ENCODE measurements around the gene SUMO2. TPM values are rescaled to one million over a fixed set of nuclear protein-coding genes. Genes with fewer than 3 reads are reported as not detected.
"Not testable (repeated sequence)": the region's sequence is repeated elsewhere in the genome, so short reads cannot be mapped to it uniquely, and the experiment has no call there.

The SUMO2 gene
- total RNA-seq, 4 donors from 2014 or later: 52.0 to 73.9 (median 70.8) TPM

DNA sequence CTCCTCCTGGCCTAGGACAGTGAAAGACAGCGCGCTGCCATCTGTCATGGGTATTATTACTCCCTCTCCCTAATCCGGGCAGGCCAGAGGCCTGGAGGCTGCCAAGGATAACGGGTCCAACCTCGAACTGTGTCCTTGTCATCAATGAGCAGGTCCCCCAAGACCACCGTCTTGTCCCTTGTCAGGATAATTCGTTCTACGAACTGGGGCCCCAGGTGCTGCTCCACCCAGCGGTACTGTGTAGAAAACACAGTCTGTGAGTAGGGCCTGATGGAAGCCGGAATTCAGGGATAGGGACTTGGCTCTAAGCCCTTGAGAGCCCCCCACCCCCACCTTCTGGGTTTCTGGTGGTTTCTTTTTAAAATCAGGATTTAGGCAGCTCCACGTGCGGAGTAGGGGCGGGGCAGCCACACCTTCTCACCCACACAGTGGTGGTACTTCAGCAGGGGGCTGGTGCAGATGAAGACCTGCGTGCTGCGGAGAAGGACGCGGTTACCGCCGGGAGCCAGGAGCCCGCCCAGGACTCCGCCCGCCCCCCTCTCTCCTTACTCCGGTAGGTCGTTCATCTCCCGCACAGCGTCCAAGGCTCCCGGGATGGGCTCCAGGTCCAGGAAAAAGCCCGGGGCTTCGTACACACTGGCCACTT, 52.0 kb downstream of the SUMO2 start:
- no peak for TF ChIP-seq EP300 (IDR thresholded peaks at IDR 0.05)
- TF ChIP-seq, protein P1, sequence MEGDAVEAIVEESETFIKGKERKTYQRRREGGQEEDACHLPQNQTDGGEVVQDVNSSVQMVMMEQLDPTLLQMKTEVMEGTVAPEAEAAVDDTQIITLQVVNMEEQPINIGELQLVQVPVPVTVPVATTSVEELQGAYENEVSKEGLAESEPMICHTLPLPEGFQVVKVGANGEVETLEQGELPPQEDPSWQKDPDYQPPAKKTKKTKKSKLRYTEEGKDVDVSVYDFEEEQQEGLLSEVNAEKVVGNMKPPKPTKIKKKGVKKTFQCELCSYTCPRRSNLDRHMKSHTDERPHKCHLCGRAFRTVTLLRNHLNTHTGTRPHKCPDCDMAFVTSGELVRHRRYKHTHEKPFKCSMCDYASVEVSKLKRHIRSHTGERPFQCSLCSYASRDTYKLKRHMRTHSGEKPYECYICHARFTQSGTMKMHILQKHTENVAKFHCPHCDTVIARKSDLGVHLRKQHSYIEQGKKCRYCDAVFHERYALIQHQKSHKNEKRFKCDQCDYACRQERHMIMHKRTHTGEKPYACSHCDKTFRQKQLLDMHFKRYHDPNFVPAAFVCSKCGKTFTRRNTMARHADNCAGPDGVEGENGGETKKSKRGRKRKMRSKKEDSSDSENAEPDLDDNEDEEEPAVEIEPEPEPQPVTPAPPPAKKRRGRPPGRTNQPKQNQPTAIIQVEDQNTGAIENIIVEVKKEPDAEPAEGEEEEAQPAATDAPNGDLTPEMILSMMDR (IDR thresholded peaks at IDR 0.05): peak; percentile 22 to 39
- 19% methylated on average over 20 of the region's 29 CpGs for WGBS
- Histone ChIP-seq H3K27ac (peak overlapping the region; percentile 87), H3K4me3 (peak overlapping the region; percentile 84), H3K27me3 (no peaks in the 10 kb centered on the region), H3K4me1 (peaks cover 25% of the 10 kb centered on the region), H3K9me3 (no peaks in the 10 kb centered on the region), H3K36me3 (peaks cover 17% of the 10 kb centered on the region)
- DNase-seq (ENCODE audit: low spot score in 2 of 2): peak in 1 of 2 donors; percentile 78

DNA sequence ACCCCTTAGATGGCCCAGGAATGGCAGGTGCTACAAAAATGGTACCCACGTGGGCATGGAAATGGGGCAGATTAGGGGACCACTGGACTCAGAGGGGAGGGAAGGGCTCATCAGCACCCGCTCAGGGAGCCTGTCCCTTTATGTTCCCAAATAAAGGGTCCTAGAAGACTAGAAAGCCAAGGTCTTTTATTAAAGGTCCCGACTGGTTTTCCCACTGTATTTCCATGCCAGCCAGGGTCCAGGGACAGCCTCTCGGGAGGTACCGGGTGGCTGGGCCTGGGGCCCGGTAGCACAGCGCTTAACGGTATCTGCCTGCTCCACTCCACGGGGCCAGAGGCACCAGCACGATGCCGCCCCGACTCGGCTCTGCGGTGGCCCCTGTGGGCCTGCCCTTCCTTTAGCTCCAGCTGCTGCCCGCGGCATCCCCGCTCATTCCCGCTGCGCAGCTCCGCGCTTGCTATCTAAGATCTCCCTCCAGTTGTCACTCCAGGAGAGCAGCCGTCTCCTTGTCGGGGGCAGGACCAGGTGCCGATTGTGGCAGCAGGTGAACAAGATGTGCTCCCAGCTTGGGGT, 52.6 kb downstream of the SUMO2 start:
- Histone ChIP-seq H3K36me3 (peaks cover 17% of the 10 kb centered on the region), H3K27me3 (no peaks in the 10 kb centered on the region), H3K4me3 (peak overlapping the region; percentile 84), H3K4me1 (peaks cover 26% of the 10 kb centered on the region), H3K27ac (no peak overlapping the region), H3K9me3 (no peaks in the 10 kb centered on the region)
- TF ChIP-seq EP300 (IDR thresholded peaks at IDR 0.05): no peak
- WGBS: 75% methylated on average over 24 of the region's 24 CpGs
- no peak for DNase-seq (ENCODE audit: low spot score in 2 of 2)

DNA sequence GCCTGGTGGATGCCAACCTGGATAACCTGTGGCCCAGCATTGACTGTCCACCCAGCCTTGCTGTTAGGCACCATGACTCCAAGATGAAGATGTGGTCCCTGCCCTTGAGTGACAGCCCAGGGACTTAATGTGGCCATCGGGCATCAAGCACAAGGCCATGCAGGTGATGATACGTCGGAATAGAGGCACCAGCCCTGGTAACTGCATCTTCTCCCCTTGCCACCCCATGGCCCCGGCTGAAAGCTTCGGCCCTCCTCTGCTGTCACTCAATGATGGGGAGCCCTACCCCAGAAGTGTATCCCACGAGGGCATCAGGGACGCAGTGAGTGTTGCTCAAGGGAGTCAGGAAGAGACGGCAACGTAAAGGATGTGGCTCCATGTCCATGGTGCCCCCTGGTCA, 53.2 kb downstream of the SUMO2 start:
- Histone ChIP-seq H3K36me3 (peaks cover 17% of the 10 kb centered on the region), H3K27ac (no peak overlapping the region), H3K4me3 (no peak overlapping the region), H3K9me3 (no peaks in the 10 kb centered on the region), H3K4me1 (peaks cover 32% of the 10 kb centered on the region), H3K27me3 (no peaks in the 10 kb centered on the region)
- no peak for DNase-seq (ENCODE audit: low spot score in 2 of 2)
- WGBS: 88% methylated on average over 9 of the region's 9 CpGs
- no peak for TF ChIP-seq POLR2A (IDR thresholded peaks at IDR 0.05)
- no peak for TF ChIP-seq EP300 (IDR thresholded peaks at IDR 0.05)
- TF ChIP-seq POLR2AphosphoS5 (IDR thresholded peaks at IDR 0.05): no peak
- TF ChIP-seq, protein P1 (IDR thresholded peaks at IDR 0.05): no peak

DNA sequence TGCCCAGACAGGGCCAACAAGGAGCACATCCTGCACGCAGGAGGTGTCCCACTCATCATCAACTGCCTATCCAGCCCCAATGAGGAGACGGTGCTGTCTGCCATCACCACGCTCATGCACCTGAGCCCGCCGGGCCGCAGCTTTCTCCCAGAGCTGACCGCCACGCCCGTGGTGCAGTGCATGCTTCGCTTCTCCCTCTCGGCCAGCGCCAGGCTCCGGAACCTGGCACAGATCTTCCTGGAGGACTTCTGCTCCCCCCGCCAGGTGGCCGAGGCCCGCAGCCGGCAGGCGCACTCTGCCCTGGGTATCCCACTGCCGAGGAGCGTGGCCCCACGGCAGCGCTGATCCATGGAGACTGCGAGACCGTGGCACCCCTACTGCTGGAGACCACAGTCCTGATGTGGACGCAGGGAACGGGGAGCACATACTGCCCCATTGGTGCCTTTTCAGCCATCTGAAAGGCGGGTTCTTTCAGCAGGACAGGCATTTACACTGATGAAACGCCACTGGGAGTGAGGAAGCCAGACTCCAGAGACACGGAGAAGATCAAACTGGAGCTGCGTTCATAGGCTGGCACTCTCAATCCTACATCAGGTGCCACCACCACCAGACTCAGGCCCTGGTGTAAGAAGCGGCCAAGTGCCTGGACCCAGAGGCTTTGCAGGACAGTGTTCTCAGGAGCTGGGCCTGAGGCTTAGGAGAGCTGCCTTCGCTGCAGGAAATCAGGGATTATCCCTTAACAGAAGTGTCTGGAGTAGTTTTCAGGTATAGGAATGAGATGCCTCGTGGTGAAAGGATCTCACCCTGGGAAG, 53.9 kb downstream of the SUMO2 start:
- Histone ChIP-seq H3K27ac (no peak overlapping the region), H3K4me1 (peaks cover 39% of the 10 kb centered on the region), H3K9me3 (no peaks in the 10 kb centered on the region), H3K4me3 (no peak overlapping the region), H3K36me3 (peaks cover 17% of the 10 kb centered on the region), H3K27me3 (no peaks in the 10 kb centered on the region)
- WGBS: 88% methylated on average over 6 of the region's 33 CpGs
- TF ChIP-seq, protein P1 (IDR thresholded peaks at IDR 0.05): no peak
- no peak for TF ChIP-seq POLR2A (IDR thresholded peaks at IDR 0.05)
- no peak for TF ChIP-seq EP300 (IDR thresholded peaks at IDR 0.05)
- TF ChIP-seq POLR2AphosphoS5 (IDR thresholded peaks at IDR 0.05): no peak
- DNase-seq (ENCODE audit: low spot score in 2 of 2): no peak

DNA sequence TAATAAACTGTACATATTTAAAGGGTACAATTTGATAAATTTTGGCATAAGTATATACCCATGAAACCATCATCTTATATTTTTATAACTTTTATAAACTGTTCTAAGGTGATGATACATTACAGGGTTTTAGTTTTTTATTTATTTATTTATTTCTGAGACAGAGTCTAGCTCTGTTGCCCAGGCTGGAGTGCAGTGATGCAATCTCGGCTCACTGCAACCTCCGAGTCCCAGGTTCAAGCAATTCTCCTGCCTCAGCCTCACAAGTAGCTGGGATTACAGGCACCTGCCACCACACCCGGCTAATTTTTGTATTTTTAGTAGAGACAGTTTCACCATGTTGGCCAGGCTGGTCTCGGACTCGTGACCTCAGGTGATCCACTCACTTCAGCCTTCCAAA, 54.8 kb downstream of the SUMO2 start:
- H3K4me1 ChIP-seq: peaks cover 41% of the 10 kb centered on the region

DNA sequence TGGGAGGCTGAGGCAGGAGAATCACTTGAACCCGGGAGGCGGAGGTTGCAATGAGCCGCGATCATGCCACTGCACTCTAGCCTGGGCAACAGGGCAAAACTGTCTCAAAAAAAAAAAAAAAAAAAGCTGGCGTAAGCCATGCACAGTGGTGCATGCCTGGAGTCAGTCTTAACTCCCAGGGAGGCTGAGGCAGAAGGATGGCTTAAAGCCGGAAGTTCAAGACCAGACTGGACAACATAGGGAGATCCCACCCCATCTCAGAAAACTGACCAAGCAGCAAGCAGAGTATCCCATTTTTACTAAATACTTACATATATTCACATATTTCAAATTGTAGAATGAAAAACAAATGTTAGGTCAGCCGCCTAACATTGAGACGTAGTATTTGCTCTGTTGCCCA, 55.8 kb downstream of the SUMO2 start:
- DNase-seq (ENCODE audit: low spot score in 2 of 2): no peak
- WGBS: 85% methylated on average over 8 of the region's 8 CpGs
- no peak overlapping the region for H3K4me3 ChIP-seq
- TF ChIP-seq POLR2A (IDR thresholded peaks at IDR 0.05): no peak
- no peak for TF ChIP-seq EP300 (IDR thresholded peaks at IDR 0.05)
- TF ChIP-seq POLR2AphosphoS5 (IDR thresholded peaks at IDR 0.05): no peak
- TF ChIP-seq, protein P1 (IDR thresholded peaks at IDR 0.05): no peak
- no peaks in the 10 kb centered on the region for H3K27me3 ChIP-seq
- no peak overlapping the region for H3K27ac ChIP-seq
- H3K36me3 ChIP-seq: peaks cover 17% of the 10 kb centered on the region
- no peaks in the 10 kb centered on the region for H3K9me3 ChIP-seq
- peaks cover 36% of the 10 kb centered on the region for H3K4me1 ChIP-seq

More for the DNA sequence above, 54.8 kb downstream of the SUMO2 start:
- H3K4me3 ChIP-seq; DNase-seq (ENCODE audit: low spot score in 2 of 2); H3K27ac ChIP-seq; H3K9me3 ChIP-seq; H3K27me3 ChIP-seq: not testable (repeated sequence)
- WGBS: 83% methylated on average over 5 of the region's 5 CpGs
- peaks cover 17% of the 10 kb centered on the region for H3K36me3 ChIP-seq

Data from suprapubic skin (tissue), 4 donors.